Neural crest cell (in vitro differentiated cells): Measurements from ENCODE around the gene ZNF48. TPM values are rescaled to one million over a fixed set of nuclear protein-coding genes. Genes with fewer than 3 reads are reported as not detected.
A peak's percentile ranks its signal among the peaks of the same experiment; 100 is the strongest.

Source experiments
- DNase-seq: peaks from one replicate; pipeline ENCODE4 v3.0.0; 2021; ENCODE audit warnings: low read depth, mixed read lengths, low spot score
- H3K27ac Mint-ChIP-seq: one replicate; pipeline ENCODE4 v1.8.0; 2021; ENCODE audit warnings: mild to moderate bottlenecking, mixed read lengths; ENCODE audit not compliant: unreplicated experiment
- H3K27me3 Mint-ChIP-seq: 2 replicates; pipeline ENCODE4 v1.8.0; 2021; ENCODE audit warnings: low read depth, mild to moderate bottlenecking, mixed read lengths
- H3K36me3 Mint-ChIP-seq: 2 replicates; pipeline ENCODE4 v1.8.0; 2021; ENCODE audit warnings: low read depth, mild to moderate bottlenecking, mixed read lengths
- H3K4me1 Mint-ChIP-seq: 2 replicates; pipeline ENCODE4 v1.8.0; 2021; ENCODE audit warnings: mixed read lengths
- H3K4me3 Mint-ChIP-seq: one replicate; pipeline ENCODE4 v1.8.0; 2021; ENCODE audit warnings: mild to moderate bottlenecking, mixed read lengths
- H3K9me3 Mint-ChIP-seq: 2 replicates; pipeline ENCODE4 v1.8.0; 2021; ENCODE audit warnings: mixed read lengths
- CTCF ChIP-seq: fragments of 200-600 bp; sonication (generic); conservative IDR thresholded peaks from 2 replicates; pipeline ENCODE4 v1.5.0; 2021; ENCODE audit warnings: antibody characterized with exemption, mild to moderate bottlenecking
- total RNA-seq: library from RNA; stranded (reverse); gene quantifications from 2 replicates; pipeline ENCODE4 v1.2.1, GENCODE V29; 2021

Gene ZNF48
- total RNA-seq, 1 donor from 2014 or later: 60.9 TPM

- Mint-ChIP-seq H3K4me1 (peaks cover 41% of the 10 kb centered on the region), H3K4me3 (peak overlapping the region; percentile 99), H3K36me3 (peaks cover 3% of the 10 kb centered on the region), H3K9me3 (no peaks in the 10 kb centered on the region), H3K27ac (peak overlapping the region; percentile 100), H3K27me3 (no peaks in the 10 kb centered on the region)
- no peak for TF ChIP-seq CTCF
- DNase-seq: no peak
These were observed 18.0 kb upstream of the ZNF48 start for GRCh38 chr16:30377050-30377811.

- H3K27ac Mint-ChIP-seq: peak overlapping the region; percentile 100
- peaks cover 3% of the 10 kb centered on the region for H3K36me3 Mint-ChIP-seq
- no peaks in the 10 kb centered on the region for H3K9me3 Mint-ChIP-seq
- peak; percentile 75 for DNase-seq
- no peaks in the 10 kb centered on the region for H3K27me3 Mint-ChIP-seq
- H3K4me3 Mint-ChIP-seq: peak overlapping the region; percentile 99
- no peak for TF ChIP-seq CTCF
- peaks cover 39% of the 10 kb centered on the region for H3K4me1 Mint-ChIP-seq
These were observed 17.4 kb upstream of the ZNF48 start for GRCh38 chr16:30377812-30378235.

GRCh38 chr16:30378236-30379157 is 16.7 kb upstream of the ZNF48 start:
- peak overlapping the region; percentile 99 for H3K4me3 Mint-ChIP-seq
- peak; percentile 97 for DNase-seq
- peak overlapping the region; percentile 100 for H3K27ac Mint-ChIP-seq
- peaks cover 39% of the 10 kb centered on the region for H3K4me1 Mint-ChIP-seq
- H3K27me3 Mint-ChIP-seq: no peaks in the 10 kb centered on the region
- peaks cover 3% of the 10 kb centered on the region for H3K36me3 Mint-ChIP-seq
- TF ChIP-seq CTCF: peak; percentile 22
- H3K9me3 Mint-ChIP-seq: no peaks in the 10 kb centered on the region

- Mint-ChIP-seq H3K27ac (no peak overlapping the region), H3K4me1 (peaks cover 42% of the 10 kb centered on the region), H3K27me3 (peaks cover 2% of the 10 kb centered on the region), H3K4me3 (peak overlapping the region; percentile 99), H3K36me3 (peaks cover 3% of the 10 kb centered on the region), H3K9me3 (no peaks in the 10 kb centered on the region)
- no peak for TF ChIP-seq CTCF
- DNase-seq: no peak
These were observed 15.9 kb upstream of the ZNF48 start for GRCh38 chr16:30379158-30379783.

- no peak for DNase-seq
- Mint-ChIP-seq H3K4me1 (peaks cover 42% of the 10 kb centered on the region), H3K4me3 (peak overlapping the region; percentile 99), H3K9me3 (no peaks in the 10 kb centered on the region), H3K36me3 (peaks cover 3% of the 10 kb centered on the region), H3K27me3 (peaks cover 2% of the 10 kb centered on the region), H3K27ac (no peak overlapping the region)
- no peak for TF ChIP-seq CTCF
These were observed 15.0 kb upstream of the ZNF48 start for GRCh38 chr16:30380072-30380802.
